ENCODE data around the gene RCCD1. TPM values are rescaled to one million over a fixed set of nuclear protein-coding genes. Genes with fewer than 3 reads are reported as not detected.
A peak's percentile ranks its signal among the peaks of the same experiment; 100 is the strongest.

The RCCD1 gene
- total RNA-seq, 1 experiment from 2014 or later: 22.8 TPM

DNA sequence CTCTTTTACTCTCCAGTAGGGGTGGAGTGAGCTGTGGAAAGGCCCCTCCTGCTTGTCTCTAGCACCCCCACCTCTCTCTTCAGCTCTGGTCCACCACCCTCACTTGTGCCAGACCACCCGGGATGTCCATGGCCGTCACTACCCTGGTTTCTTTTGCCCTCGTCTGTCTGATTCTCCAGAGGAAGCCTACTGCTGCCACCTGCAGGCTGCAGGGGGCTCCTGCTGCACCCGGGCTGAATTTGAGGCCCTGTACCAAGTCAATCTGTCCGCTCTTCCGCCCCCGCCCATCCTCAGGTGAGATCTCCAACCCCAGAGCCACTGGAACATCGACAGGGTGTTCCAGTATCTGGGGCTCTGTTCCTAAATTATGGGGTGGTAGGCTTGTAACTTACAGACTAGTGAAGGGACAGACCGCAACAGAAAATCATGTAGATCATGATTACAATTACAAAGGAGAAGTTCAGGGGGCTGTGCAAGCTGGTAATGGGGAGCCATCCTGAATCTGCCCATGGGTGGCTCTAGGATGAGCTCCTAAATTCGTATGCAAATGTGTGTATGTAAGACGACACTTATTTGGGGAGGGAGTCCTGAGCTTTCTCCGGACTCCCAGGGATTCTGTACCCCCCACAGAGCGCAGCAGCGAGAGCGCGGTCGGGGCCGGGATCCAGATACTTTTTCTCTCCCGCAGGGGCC is 20.3 kb upstream of the RCCD1 start:
- Histone ChIP-seq H3K27ac (ENCODE audit: insufficient read length, low read depth, low read length) (no peak overlapping the region), H3K23ac (ENCODE audit: insufficient read length, low read depth, low read length) (no peak overlapping the region), H2BK5ac (ENCODE audit: insufficient read length, low read length) (no peak overlapping the region), H4K8ac (replicated peaks; ENCODE audit: insufficient read length, low read depth, low read length) (no peak overlapping the region), H2BK20ac (ENCODE audit: low read depth, low read length, poor library complexity, severe bottlenecking) (no peak overlapping the region), H3K18ac (ENCODE audit: insufficient read length, low read depth, low read length) (no peak overlapping the region), H3K4ac (ENCODE audit: low read depth, low read length) (no peak overlapping the region), H2AFZ (ENCODE audit: low read length) (no peak overlapping the region), H3K79me1 (ENCODE audit: insufficient read depth, low read depth, low read length, poor library complexity, severe bottlenecking) (no peaks in the 10 kb centered on the region), H2BK15ac (ENCODE audit: low read depth, low read length) (no peak overlapping the region), H3K27me3 (ENCODE audit: insufficient read depth, low read length) (no peaks in the 10 kb centered on the region), H3K4me2 (ENCODE audit: insufficient read depth, insufficient read length, low read length) (peak overlapping the region; percentile 68), H4K20me1 (ENCODE audit: control insufficient read depth, insufficient read depth, insufficient read length) (no peaks in the 10 kb centered on the region), H4K91ac (ENCODE audit: insufficient read length, low read depth, low read length) (no peak overlapping the region), H3K9ac (ENCODE audit: extremely low read depth, insufficient read length, low read length) (no peak overlapping the region), H4K5ac (ENCODE audit: insufficient read length, low read depth, low read length) (no peak overlapping the region), H2BK120ac (ENCODE audit: low read depth, low read length, poor library complexity, severe bottlenecking) (no peak overlapping the region), H3K14ac (ENCODE audit: insufficient read depth, low read length) (no peak overlapping the region), H2AK5ac (ENCODE audit: insufficient read length, low read length) (no peak overlapping the region), H3T11ph (ENCODE audit: low read length) (no peak overlapping the region), H3K9me3 (ENCODE audit: control insufficient read depth, low read depth, low read length) (no peaks in the 10 kb centered on the region), H3K23me2 (ENCODE audit: insufficient read length, low read depth, low read length, poor library complexity, severe bottlenecking) (peaks cover 14% of the 10 kb centered on the region), H3K56ac (ENCODE audit: insufficient read length, low read depth, low read length) (no peak overlapping the region), H3K4me1 (ENCODE audit: insufficient read depth, low read length) (no peaks in the 10 kb centered on the region), H3K79me2 (ENCODE audit: insufficient read depth, low read length) (no peaks in the 10 kb centered on the region; the same call in 1 of the 2 replicates), H2BK12ac (ENCODE audit: insufficient read length, low read depth, low read length) (no peak overlapping the region)
- peak overlapping the region in 2 of 3 experiments; percentile 82 to 93; a peak in 4 of 7 replicates for H3K27ac Mint-ChIP-seq
- no CpG with 5 or more reads among the region's 19 CpGs for whole genome bisulfite sequencing (ENCODE audit: extremely low coverage, insufficient read length, low lambda C conversion rate)
- no peaks in the 10 kb centered on the region; a peak in 2 of 5 replicates for H3K9me3 Mint-ChIP-seq
- H3K4me1 Mint-ChIP-seq: peaks cover 21 to 26% of the 10 kb centered on the region in 2 experiments
- H3K4me3 Mint-ChIP-seq: peak overlapping the region; percentile 83 to 86
- TF ChIP-seq, protein P1, sequence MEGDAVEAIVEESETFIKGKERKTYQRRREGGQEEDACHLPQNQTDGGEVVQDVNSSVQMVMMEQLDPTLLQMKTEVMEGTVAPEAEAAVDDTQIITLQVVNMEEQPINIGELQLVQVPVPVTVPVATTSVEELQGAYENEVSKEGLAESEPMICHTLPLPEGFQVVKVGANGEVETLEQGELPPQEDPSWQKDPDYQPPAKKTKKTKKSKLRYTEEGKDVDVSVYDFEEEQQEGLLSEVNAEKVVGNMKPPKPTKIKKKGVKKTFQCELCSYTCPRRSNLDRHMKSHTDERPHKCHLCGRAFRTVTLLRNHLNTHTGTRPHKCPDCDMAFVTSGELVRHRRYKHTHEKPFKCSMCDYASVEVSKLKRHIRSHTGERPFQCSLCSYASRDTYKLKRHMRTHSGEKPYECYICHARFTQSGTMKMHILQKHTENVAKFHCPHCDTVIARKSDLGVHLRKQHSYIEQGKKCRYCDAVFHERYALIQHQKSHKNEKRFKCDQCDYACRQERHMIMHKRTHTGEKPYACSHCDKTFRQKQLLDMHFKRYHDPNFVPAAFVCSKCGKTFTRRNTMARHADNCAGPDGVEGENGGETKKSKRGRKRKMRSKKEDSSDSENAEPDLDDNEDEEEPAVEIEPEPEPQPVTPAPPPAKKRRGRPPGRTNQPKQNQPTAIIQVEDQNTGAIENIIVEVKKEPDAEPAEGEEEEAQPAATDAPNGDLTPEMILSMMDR (conservative IDR thresholded peaks at IDR 0.05): peak; percentile 86
- peaks cover 11 to 19% (median 15%) of the 10 kb centered on the region in 3 experiments; a peak in 6 of 7 replicates for H3K36me3 Mint-ChIP-seq (ENCODE audit: insufficient read depth in 1 of 3, low read depth in 3 of 3)
- H3K27me3 Mint-ChIP-seq (ENCODE audit: low read depth): peaks cover 11% of the 10 kb centered on the region
- DNase-seq: peak; percentile 94

Measured in H9 (cell line).